GM13976 (cell line): ENCODE results near the gene AOC1.

Experiments used
- DNase-seq: peaks from one replicate; pipeline ENCODE4 v3.0.0; 2012; ENCODE audit warnings: low spot score
- in situ Hi-C: fragments of 300-500 bp; cut with MboI; formaldehyde crosslinking; loops from one replicate; pipeline ENCODE4 v1.12.0; 2022; ENCODE audit warnings: low sequenced_read_pairs, mixed read lengths, inconsistent platforms; ENCODE audit not compliant: unreplicated experiment
- TF ChIP-seq, protein P1 (sequence below): IDR thresholded peaks from 2 replicates; pipeline ENCODE4 v1.5.1; 2012; ENCODE audit warnings: borderline replicate concordance, mild to moderate bottlenecking; ENCODE audit not compliant: insufficient read depth; ENCODE audit errors: extremely low read depth, missing control alignments, control extremely low read depth

AOC1 gene

DNA sequence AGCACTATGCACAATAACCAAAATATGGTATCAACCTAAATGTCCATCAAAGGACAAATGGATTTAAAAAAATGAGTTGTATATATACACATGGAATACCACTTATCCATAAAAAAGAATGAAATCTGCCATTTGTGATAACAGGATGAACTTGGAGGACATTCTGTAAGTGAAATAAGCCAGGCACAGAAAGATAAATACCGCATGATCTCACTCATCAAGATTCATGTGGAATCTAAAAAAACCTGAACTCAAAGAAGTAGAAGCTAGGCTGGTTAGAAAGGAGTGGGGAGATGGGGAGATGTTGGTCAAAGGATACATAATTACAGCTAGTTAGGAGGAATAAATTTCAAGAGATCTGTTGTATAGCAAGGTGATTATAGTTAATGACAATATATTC lies 17.3 kb upstream of the AOC1 start:
- TF ChIP-seq, protein P1, sequence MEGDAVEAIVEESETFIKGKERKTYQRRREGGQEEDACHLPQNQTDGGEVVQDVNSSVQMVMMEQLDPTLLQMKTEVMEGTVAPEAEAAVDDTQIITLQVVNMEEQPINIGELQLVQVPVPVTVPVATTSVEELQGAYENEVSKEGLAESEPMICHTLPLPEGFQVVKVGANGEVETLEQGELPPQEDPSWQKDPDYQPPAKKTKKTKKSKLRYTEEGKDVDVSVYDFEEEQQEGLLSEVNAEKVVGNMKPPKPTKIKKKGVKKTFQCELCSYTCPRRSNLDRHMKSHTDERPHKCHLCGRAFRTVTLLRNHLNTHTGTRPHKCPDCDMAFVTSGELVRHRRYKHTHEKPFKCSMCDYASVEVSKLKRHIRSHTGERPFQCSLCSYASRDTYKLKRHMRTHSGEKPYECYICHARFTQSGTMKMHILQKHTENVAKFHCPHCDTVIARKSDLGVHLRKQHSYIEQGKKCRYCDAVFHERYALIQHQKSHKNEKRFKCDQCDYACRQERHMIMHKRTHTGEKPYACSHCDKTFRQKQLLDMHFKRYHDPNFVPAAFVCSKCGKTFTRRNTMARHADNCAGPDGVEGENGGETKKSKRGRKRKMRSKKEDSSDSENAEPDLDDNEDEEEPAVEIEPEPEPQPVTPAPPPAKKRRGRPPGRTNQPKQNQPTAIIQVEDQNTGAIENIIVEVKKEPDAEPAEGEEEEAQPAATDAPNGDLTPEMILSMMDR: no peak
- DNase-seq: no peak
- in situ Hi-C loops: no loop called here

DNA sequence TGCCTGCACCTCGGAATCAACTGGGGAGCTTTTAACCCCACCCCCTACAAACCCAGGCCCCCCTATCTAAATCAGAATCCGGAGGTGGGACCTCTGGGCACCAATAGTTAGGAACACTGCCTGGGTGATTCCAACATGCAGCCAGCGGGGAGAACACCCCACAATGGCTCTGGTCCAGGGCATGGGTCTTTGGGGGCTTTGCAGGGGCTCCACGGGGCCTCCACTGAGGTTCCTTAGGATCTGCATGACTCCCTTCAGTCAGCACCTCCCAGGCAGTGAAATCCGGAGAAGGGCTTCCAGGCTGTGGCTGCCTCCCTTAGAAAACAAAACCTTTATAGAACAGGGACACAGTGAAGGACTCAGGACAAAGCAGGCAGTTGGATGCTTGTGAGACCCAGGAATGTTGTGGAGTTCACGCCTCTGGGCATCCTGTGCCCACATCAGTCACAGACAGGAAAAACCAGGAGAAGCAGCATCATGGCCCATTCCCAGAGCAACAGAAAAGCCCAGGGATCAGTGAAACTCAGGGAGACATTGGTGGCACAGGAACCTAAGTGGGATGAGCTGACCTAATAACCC lies 16.5 kb upstream of the AOC1 start:
- in situ Hi-C loops: no loop called here
- no peak for DNase-seq
- TF ChIP-seq, protein P1: no peak

DNA sequence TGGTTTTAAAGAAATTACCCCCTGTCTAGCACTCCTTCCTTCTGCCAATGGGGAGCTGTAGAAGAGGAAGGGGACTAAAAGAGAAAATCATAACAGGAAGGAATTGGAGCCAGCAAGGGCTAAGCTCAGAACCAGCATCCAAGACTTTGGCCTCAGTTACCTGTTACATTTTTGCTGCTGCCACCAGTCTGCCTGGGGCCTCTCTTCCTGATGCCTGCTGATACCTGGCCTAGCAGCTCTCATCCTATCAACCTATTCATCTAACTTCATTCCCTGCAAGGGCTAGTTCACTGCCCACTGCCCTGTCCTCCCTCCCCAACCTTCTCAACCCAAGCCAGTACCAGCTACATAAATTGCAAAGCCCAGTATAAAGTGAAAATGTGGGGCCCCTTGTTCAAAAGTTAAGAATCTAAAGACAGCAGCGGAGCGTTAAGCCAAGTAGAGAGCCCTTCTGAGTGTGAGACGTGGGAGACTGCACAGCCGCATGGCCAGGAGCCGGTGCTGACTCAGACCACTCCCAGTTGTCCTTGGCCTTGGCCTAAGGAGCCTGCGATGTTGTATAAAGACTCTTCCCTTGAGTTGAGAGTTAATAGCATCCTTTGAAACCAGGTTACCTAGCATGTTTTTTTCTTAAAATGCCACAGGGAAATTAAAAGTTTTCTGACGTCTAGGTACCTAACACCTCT lies 13.2 kb upstream of the AOC1 start:
- TF ChIP-seq, protein P1: no peak
- in situ Hi-C loops: no loop called here
- DNase-seq: no peak

DNA sequence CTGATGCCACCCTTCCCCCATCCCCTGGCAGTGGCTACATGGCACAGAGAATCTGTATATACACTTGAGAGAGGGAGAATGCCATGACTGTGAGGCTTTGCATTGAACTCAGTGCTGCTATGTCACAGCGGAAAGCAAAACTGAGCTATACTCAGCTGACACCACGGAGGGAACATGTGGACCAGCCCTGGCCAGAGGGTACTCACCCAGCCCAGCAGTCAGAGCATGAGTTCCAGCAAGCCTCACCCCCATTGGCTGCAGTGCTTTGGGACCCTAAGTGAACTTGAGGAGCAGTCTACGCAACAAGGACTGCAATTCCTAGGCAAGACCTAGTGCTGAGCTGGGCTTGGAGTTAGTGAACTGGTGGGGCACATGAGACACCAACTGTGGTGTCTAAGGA lies 10.3 kb upstream of the AOC1 start:
- no peak for DNase-seq
- TF ChIP-seq, protein P1: no peak
- in situ Hi-C loops: no loop called here

DNA sequence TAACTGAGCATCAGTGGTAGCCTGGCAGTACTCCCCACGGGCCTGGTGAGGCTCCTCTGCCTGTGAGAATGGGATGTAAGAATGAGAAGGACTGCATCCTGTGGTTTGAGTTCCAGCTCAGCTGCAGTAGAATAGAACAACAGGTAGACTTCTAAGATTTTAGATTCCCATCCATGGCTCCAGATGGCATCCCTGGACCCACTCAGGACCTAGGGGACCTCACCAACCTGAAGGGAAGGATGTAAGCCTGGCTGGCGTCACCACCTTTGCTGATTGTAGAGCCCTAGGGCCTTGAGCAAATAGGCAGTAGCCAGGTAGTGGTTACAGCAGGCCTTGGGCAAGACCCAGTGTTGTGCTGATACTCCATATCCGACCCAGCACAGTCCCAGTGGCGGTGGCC lies 9.6 kb upstream of the AOC1 start:
- TF ChIP-seq, protein P1: no peak
- in situ Hi-C loops: no loop called here

DNA sequence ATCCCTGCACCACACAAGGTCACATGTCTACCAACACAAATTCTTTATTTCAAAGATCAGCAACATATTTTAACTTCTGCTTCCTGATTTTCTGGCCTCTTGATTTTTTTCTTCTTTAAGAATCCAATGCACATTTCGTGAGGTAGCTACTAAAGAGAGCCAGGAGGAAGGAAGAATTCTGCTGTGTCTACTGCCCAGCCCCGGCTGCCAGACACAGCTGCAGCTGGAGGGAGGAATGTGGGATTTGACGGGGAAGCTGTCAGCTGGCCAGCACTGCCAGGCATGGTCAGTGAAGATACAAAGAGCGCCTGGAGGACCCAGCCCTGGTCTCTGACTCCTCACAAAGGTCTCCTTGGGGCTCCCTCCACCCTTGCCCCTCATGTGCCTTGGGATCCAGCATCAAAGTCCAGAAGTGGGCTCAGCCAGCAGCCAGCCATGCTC lies 6.9 kb upstream of the AOC1 start:
- TF ChIP-seq, protein P1: no peak
- DNase-seq: no peak
- in situ Hi-C loops: no loop called here

More for the DNA sequence above, 9.6 kb upstream of the AOC1 start:
- no peak for DNase-seq
